Superior temporal gyrus (tissue), 1 donor: ENCODE data around the gene GRK1.
"Not testable (repeated sequence)": the region's sequence is repeated elsewhere in the genome, so short reads cannot be mapped to it uniquely, and the experiment has no call there.

Experiments used
- DNase-seq: peaks from one replicate; pipeline ENCODE4 v3.0.0-alpha.2; 2016; ENCODE audit errors: extremely low spot score

GRK1 gene

GRCh38 chr13:113665597-113666328, 1.3 kb upstream of the GRK1 start:
- DNase-seq: no peak

GRCh38 chr13:113666329-113666670, 719 bp upstream of the GRK1 start:
- no peak for DNase-seq

- no peak for DNase-seq
Observed at GRCh38 chr13:113667771-113668490, 912 bp downstream of the GRK1 start.

- DNase-seq: no peak
Observed at GRCh38 chr13:113668491-113668971, 1.5 kb downstream of the GRK1 start.

GRCh38 chr13:113669231-113669754, 2.3 kb downstream of the GRK1 start:
- no peak for DNase-seq

- no peak for DNase-seq
Observed at GRCh38 chr13:113669755-113670341, 2.8 kb downstream of the GRK1 start.

- DNase-seq: no peak
Observed at GRCh38 chr13:113670541-113670940, 3.5 kb downstream of the GRK1 start.

- no peak for DNase-seq
Observed at GRCh38 chr13:113671066-113672001, 4.3 kb downstream of the GRK1 start.

- DNase-seq: no peak
Observed at GRCh38 chr13:113672002-113672651, 5.1 kb downstream of the GRK1 start.

GRCh38 chr13:113722921-113723320, 55.9 kb downstream of the GRK1 start:
- DNase-seq: no peak

- no peak for DNase-seq
Observed at GRCh38 chr13:113723410-113724015, 56.5 kb downstream of the GRK1 start.

GRCh38 chr13:113724016-113724758, 57.2 kb downstream of the GRK1 start:
- DNase-seq: no peak

- peak; percentile 54 for DNase-seq
Observed at GRCh38 chr13:113724780-113725315, 57.8 kb downstream of the GRK1 start.

- DNase-seq: not testable (repeated sequence)
Observed at GRCh38 chr13:113725329-113726105, 58.5 kb downstream of the GRK1 start.

- DNase-seq: not testable (repeated sequence)
Observed at GRCh38 chr13:113726106-113726821, 59.2 kb downstream of the GRK1 start.

GRCh38 chr13:113726961-113727411, 60.0 kb downstream of the GRK1 start:
- DNase-seq: no peak

GRCh38 chr13:113728571-113729054, 61.6 kb downstream of the GRK1 start:
- no peak for DNase-seq
